Osteoblast (primary cell): ENCODE results near the gene ROPN1B. TPM values are rescaled to one million over a fixed set of nuclear protein-coding genes. Genes with fewer than 3 reads are reported as not detected.
A peak's percentile ranks its signal among the peaks of the same experiment; 100 is the strongest.
"Not testable (repeated sequence)": the region's sequence is repeated elsewhere in the genome, so short reads cannot be mapped to it uniquely, and the experiment has no call there.

ENCODE experiments used
- DNase-seq: peaks from one replicate; pipeline ENCODE4 v3.0.0; 2011; ENCODE audit warnings: low spot score, mixed read lengths; ENCODE audit not compliant: insufficient read length; ENCODE audit errors: missing footprints
- H2AFZ ChIP-seq: 2 replicates; pipeline ENCODE4 v1.6.0; 2011; ENCODE audit warnings: mild to moderate bottlenecking, low read length
- H3K27ac ChIP-seq: 2 replicates; pipeline ENCODE4 v1.5.1; 2011; ENCODE audit warnings: mild to moderate bottlenecking, low read depth, low read length, moderate library complexity
- H3K27me3 ChIP-seq: 2 replicates; pipeline ENCODE4 v1.6.0; 2012; ENCODE audit warnings: mild to moderate bottlenecking, control low read depth, inconsistent platforms, low read length, moderate library complexity; ENCODE audit not compliant: insufficient read depth
- H3K36me3 ChIP-seq: 2 replicates; pipeline ENCODE4 v1.5.1; 2011; ENCODE audit warnings: mild to moderate bottlenecking, low read length, control low read depth, moderate library complexity; ENCODE audit not compliant: insufficient read depth
- H3K4me1 ChIP-seq: 2 replicates; pipeline ENCODE4 v1.5.1; 2011; ENCODE audit warnings: mild to moderate bottlenecking, low read length, control low read depth, moderate library complexity; ENCODE audit not compliant: insufficient read depth
- H3K4me2 ChIP-seq: 2 replicates; pipeline ENCODE4 v1.6.0; 2011; ENCODE audit warnings: mild to moderate bottlenecking, low read length; ENCODE audit not compliant: insufficient read depth
- H3K4me3 ChIP-seq: fragments of 200-600 bp; sonication (generic); 3 replicates; pipeline ENCODE4 v1.5.1; 2012; ENCODE audit warnings: mild to moderate bottlenecking, low read length, inconsistent platforms; ENCODE audit not compliant: insufficient read depth
- H3K79me2 ChIP-seq: 2 replicates; pipeline ENCODE4 v1.6.0; 2012; ENCODE audit warnings: mild to moderate bottlenecking, low read length, control low read depth, inconsistent platforms; ENCODE audit not compliant: insufficient read depth
- H3K9me3 ChIP-seq: 2 replicates; pipeline ENCODE4 v1.5.1; 2011; ENCODE audit warnings: low read depth, low read length, control low read depth
- H4K20me1 ChIP-seq: 2 replicates; pipeline ENCODE4 v1.6.0; 2012; ENCODE audit warnings: mild to moderate bottlenecking, low read length, control low read depth; ENCODE audit not compliant: insufficient read depth
- CTCF ChIP-seq: IDR thresholded peaks from 2 replicates; pipeline ENCODE4 v1.5.1; 2011; ENCODE audit warnings: mild to moderate bottlenecking, low read depth, low read length, moderate library complexity; ENCODE audit errors: extremely low read depth
- total RNA-seq: library from RNA; depleted of rRNA; stranded (reverse); fragments of >200 nt; gene quantifications from 2 replicates; pipeline ENCODE4 v1.2.3, GENCODE V29; 2012

The ROPN1B gene
- total RNA-seq, 1 donor: not detected

- H3K9me3 ChIP-seq, H3K4me3 ChIP-seq, H2AFZ ChIP-seq, H3K36me3 ChIP-seq, H3K27me3 ChIP-seq, H3K27ac ChIP-seq, H3K4me1 ChIP-seq, H3K79me2 ChIP-seq, H3K4me2 ChIP-seq, H4K20me1 ChIP-seq, DNase-seq: not testable (repeated sequence)
- TF ChIP-seq CTCF: peak; percentile 41
Observed at GRCh38 chr3:125936210-125936815, 32.7 kb upstream of the ROPN1B start.

GRCh38 chr3:125936891-125937290, 32.1 kb upstream of the ROPN1B start:
- H3K27me3 ChIP-seq, H3K4me2 ChIP-seq, H3K4me1 ChIP-seq, H3K79me2 ChIP-seq, H2AFZ ChIP-seq, H3K27ac ChIP-seq, H3K9me3 ChIP-seq, H4K20me1 ChIP-seq, H3K36me3 ChIP-seq, H3K4me3 ChIP-seq, DNase-seq: not testable (repeated sequence)

GRCh38 chr3:125947806-125948205, 21.2 kb upstream of the ROPN1B start:
- H3K4me1 ChIP-seq, H3K4me3 ChIP-seq, H3K79me2 ChIP-seq, DNase-seq, H4K20me1 ChIP-seq, H3K36me3 ChIP-seq, H3K27ac ChIP-seq, H3K4me2 ChIP-seq, H3K9me3 ChIP-seq, H2AFZ ChIP-seq: not testable (repeated sequence)
- H3K27me3 ChIP-seq: peaks cover 20% of the 10 kb centered on the region

- not testable (repeated sequence) for H3K4me2 ChIP-seq, H2AFZ ChIP-seq, H3K36me3 ChIP-seq, H3K27ac ChIP-seq, H3K9me3 ChIP-seq, H3K4me1 ChIP-seq, H4K20me1 ChIP-seq, H3K79me2 ChIP-seq, H3K4me3 ChIP-seq, DNase-seq
- H3K27me3 ChIP-seq: peaks cover 12% of the 10 kb centered on the region
Observed at GRCh38 chr3:125948901-125949300, 20.1 kb upstream of the ROPN1B start.

GRCh38 chr3:125951176-125951575, 17.8 kb upstream of the ROPN1B start:
- H3K27ac ChIP-seq, H4K20me1 ChIP-seq, H3K4me1 ChIP-seq, H3K4me2 ChIP-seq, H2AFZ ChIP-seq, H3K79me2 ChIP-seq, DNase-seq, H3K4me3 ChIP-seq, H3K27me3 ChIP-seq, H3K36me3 ChIP-seq, H3K9me3 ChIP-seq: not testable (repeated sequence)

GRCh38 chr3:125957020-125957419, 12.0 kb upstream of the ROPN1B start:
- not testable (repeated sequence) for H3K36me3 ChIP-seq, H3K4me3 ChIP-seq, H3K9me3 ChIP-seq, H3K4me1 ChIP-seq, H3K27me3 ChIP-seq, H3K79me2 ChIP-seq, H2AFZ ChIP-seq, H4K20me1 ChIP-seq, H3K4me2 ChIP-seq, DNase-seq, H3K27ac ChIP-seq
